NCI-H2029 treated with DMSO at 0.1 percent for 48 hours (cell line): ENCODE data around the gene IL7R.

Experiments
- DNase-seq: peaks from one replicate; lab custom pipeline; 2025; lab: John Stamatoyannopoulos, UW

Gene IL7R, protein sequence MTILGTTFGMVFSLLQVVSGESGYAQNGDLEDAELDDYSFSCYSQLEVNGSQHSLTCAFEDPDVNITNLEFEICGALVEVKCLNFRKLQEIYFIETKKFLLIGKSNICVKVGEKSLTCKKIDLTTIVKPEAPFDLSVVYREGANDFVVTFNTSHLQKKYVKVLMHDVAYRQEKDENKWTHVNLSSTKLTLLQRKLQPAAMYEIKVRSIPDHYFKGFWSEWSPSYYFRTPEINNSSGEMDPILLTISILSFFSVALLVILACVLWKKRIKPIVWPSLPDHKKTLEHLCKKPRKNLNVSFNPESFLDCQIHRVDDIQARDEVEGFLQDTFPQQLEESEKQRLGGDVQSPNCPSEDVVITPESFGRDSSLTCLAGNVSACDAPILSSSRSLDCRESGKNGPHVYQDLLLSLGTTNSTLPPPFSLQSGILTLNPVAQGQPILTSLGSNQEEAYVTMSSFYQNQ

DNA sequence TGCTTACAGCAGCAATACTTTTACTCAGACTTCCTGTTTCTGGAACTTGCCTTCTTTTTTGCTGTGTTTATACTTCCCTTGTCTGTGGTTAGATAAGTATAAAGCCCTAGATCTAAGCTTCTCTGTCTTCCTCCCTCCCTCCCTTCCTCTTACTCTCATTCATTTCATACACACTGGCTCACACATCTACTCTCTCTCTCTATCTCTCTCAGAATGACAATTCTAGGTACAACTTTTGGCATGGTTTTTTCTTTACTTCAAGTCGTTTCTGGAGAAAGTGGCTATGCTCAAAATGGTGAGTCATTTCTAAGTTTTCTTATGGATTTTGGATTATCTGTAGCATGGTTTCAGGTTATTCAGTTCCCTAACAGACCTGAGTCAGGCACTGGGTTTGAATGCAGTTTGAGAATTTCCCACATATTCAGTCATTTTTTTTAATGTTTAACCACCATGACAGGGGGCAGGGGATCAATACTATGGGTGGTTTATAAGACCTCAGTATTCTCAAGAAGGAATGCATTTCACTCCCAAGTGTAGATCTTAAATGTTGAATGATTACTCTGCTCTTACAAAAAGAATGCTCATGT is at the start of gene IL7R:
TSS of gene IL7R (plus strand) at position 127 of the 587 bp plus-strand sequence. CDS start at position 214, 87 bp downstream.
- DNase-seq: no peak

DNA sequence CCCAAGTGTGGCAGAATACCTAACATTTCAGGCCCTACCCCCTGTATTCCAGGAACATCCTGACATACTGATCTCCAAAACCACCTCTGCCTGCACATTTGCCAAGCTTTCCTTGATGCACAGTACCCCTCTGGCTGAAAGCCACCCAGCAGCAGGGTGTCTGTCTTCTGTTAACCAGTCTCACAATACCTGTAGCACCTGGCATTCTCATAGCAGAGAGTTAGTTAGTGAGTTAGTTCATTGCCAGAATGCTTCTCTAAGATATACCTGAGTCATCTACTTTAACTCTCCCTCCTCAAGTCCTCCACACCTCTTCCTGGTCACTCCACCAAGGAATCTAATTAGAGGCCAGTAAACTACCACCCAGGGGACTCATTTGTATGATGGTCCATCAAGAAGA is 46.1 kb upstream of the IL7R start:
- DNase-seq: no peak

DNA sequence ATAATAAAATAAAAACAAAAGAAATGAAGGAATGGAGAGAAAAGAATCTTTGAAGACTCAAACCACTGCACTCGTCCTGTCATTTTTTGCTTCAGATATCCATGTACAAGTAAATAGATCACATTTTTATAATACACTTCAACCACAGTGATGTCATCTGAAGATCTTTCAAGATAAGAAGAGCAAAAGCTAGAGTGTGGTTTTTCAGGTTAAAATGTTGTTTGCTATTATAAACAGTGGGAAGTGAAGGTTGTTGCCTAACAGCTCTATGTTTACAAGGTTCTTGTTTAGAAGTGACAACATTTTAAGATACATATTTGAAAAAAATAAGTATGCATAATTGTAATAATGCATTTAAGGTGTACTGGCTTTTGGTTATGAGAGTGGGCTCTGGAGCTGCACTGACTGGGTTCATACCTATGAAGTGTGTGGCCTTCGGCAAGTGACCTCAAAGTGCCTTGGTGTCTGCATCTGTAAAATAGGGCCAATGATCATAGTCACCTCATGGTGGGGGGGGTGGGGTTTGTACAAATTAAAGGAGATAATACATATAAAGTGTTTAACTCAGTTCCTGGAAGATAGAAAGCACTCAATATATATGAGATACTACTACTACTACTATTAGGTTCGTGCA is 45.5 kb upstream of the IL7R start:
- no peak for DNase-seq

DNA sequence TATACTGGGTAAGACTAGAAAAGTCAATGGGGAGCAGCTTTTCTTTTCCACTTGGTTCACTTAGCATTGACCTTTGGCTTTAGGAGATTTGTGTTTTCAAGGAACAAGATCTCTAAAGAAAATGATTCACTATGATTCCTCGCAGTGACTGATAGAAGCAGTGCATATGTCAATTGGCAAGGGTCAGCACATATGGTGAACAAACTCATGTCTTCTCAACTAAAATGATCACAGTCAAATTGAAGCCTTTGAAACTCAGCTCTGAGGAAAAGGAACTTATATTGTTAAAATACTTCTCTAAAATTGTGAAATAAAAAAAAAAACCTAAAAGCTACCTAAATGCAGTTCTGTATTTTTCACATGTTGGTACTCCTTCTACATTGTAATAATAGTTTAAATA is 43.2 kb upstream of the IL7R start:
- no peak for DNase-seq

DNA sequence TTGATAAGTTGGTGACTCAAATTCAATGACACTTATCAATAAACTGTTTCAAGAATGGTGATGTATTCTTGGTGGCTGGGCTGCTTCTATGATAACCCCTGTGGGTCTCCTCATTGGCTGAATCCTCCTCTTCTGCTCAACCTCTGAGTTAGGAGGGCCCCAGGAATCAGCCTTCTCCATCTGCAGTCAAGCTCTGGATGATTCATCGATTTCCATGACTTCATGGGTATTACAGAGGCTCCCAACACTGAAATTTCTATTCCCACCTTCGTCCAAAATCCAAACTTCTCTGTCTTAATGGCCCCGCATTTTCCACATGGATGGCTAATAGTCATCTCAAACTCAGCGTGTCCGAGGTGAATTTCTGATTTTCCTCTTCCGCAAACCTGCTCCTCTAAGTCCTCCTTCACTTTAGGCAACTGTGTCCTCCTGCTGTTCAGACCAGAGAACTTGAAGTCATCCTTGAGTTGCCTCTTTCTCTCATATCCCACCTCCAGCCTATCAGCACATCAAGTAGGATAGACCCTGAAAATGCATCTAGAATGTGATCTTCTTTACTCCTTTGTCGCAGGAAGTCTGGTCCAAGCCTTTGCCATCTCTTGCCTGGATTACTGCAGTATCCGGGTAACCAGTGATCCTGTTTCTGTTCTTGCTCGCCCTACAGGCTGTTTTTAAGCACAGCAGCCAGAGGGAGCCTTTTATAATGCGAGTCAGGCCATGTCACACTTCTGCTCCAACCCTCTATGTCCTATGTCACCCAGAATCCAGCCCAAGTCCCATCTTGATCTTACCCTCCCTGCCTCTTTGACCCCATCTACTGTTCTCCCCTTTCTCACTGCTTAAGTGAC is 41.4 kb upstream of the IL7R start:
- DNase-seq: peak; percentile 27

DNA sequence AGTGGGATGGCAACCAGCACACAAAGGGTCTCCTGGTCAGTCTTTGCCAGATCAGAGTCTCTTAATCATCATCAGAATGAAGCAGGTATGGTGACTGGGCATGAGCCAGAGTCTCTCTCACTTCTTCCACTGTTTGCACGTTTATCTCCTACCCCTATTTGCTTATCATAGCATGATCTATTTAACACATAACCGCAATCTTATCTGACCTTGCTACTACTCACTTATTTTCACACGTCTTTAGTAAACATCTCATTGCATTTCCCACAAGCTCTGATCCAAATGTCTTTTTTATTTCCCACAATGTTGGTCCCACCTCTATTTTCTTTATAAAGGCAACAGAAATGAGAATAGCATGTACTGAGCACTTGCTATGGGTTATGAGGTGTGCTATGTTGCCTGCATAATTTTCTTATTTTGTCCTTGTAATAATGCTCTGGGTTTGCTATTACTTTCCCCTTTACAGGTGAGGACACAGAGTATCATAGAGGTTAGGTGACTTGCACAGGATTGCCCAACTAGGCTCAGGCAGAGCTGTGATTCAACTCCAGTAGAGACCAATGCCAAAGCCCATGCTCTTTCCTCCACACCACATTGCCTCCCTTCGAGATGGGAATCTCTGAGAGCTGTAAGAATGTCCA is 39.7 kb upstream of the IL7R start:
- no peak for DNase-seq

DNA sequence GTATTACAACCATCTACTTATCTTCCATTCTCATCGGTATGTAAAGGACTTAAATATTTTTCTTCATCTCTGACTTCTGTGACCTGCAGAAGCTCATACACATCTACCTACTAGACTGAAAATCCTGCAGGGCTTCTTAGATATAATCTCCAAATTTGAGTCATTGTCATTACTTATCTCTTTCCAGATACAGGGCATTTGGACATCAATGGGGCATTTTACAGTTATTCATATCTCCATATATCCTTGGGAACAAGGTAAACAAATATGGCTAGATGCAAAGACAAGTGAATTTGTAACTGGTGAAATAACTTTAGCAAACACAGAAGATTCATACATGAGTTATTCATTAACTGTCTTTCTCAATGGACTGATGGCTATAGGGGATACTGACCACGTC is 37.7 kb upstream of the IL7R start:
- DNase-seq: no peak

DNA sequence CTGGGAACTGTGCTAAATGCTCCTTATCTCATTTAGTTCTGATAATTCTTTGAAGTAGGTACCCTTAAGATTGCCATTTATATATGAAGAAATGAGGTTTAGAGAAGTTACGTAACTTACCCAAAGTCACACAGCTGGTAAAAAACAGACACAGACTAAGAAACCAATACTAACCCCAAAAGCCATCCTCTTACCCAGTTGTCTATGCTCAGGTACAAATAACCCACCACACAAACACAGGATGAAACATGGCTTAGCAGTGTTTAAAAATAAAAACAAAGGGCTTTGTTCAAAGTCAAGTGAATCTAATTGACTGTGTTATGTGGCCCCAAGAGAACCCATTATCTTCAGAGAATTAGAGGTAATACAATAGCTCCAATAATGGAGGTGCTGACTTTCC is 37.0 kb upstream of the IL7R start:
- DNase-seq: no peak

DNA sequence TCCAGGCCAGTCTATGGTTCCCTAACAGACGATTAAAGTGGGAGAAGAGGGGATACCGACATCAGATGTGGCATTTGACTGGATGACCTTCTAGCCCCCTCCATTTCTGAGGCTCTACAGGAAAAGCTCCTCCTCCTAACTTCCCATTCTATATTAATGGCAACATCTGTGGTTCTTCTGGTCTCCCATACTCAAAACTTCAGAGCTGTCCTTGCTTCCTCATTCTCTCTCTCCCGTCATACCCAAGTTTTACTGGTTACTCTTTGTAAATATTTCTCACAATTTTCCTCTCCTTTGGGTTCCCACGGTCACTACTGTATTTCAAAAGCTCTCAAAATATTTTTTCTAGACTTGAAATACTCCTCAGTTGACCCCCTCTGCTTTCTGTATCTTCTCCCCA is 36.0 kb upstream of the IL7R start:
- no peak for DNase-seq

DNA sequence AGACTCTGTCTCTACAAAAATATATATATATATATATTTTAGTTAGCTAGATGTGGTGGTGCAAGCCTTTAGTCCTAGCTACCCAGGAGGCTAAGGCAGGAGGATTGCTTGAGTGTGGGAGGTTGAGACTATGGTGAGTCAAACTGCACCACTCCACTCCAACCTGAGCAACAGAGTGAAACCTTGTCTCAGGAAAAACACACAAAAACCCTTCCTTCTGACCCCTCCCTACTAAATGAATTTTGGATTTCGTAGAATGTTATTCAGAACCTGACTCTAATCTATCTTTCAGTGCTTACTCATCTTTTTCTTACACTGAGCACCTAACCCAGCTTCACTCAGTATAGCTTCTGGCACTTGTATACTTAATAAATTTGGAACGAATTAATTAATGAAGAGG is 35.2 kb upstream of the IL7R start:
- no peak for DNase-seq

DNA sequence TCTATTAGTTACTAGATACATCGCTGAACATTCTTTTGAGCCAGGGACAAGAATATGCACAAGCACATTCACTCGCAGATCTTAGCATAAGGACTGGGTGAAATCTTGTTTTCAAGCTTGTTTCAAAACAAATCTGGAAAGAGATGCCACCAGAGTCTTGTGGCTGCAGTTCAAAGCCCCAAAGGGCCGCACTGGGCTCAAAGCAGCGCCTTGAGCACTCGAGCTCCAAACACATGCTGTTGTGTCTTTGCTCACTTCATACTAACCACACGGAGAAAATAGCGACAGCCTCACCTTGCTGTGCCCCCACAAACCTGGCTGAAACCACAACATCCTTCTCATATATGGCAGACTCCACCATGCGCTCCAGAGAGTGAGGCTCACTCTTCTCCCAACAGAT is 34.2 kb upstream of the IL7R start:
- DNase-seq: no peak

DNA sequence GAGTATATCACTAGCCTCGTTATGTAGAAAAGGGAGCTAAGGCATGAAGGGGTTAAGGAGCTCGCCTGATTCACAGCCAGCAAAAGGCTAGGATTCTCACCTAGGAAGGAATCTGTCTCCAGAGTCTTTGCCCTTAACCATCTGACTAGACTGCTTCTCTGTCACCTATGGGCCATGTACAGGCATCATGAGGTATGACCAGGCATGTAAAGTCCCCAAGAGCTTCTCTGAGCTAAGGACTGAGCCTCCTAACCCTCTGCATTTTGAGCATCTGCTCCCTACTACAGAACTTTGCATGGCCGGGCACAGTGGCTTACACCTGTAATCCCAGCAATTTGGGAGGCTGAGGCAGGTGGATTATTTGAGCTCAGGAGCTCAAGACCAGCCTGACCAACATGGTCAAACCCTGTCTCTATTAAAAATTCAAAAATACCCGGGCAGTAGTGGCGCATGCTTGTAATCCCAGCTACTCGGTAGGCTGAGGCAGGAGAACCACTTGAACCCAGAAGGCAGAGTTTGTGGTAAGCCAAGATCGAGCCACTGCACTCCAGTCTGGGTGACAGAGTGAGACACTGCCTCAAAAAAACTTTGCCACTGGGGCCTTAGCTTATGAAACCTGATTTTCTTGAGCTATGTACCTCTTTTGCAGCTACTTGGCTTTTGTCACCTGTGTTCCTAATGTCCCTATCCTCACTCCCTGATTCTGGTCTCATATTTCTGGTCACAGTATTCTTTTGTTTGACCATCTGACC is 33.2 kb upstream of the IL7R start:
- DNase-seq: no peak

DNA sequence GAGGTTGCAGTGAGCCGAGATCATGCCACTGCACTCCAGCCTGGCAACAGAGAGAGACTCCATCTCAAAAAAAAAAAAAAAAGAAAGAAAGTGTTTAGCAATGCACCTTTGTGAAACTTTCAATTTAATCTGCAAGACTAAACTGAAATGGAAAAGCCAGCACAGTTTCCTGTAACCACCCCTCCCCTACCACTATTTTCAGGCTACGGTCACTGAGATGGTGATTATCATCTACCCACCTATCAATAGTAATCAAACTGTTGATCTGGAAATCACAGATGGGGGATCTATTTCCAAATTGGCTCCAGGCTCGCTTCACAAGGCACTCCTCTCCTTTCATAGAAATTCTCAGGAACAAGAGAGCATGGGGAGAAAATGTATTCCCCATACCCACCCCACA is 30.6 kb upstream of the IL7R start:
- no peak for DNase-seq

DNA sequence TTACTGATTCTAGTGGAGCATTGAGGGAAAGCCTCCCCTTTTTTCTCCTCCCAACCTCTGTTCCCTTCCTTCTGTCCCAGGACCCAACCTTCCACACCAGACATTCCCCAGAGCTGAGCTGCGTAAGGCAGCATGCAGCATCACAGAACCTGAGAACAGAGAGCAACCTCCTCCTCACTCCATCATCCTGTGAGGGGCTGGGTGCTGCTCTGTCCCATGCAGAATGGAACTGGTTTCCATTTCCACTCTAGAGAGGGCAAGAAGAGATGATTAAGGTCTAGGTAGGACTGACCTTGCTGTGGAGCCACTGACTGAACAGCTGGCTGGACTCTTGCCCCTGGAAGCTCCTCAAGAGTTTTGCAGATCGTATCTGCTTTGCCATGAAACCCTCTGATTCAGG is 30.1 kb upstream of the IL7R start:
- no peak for DNase-seq

DNA sequence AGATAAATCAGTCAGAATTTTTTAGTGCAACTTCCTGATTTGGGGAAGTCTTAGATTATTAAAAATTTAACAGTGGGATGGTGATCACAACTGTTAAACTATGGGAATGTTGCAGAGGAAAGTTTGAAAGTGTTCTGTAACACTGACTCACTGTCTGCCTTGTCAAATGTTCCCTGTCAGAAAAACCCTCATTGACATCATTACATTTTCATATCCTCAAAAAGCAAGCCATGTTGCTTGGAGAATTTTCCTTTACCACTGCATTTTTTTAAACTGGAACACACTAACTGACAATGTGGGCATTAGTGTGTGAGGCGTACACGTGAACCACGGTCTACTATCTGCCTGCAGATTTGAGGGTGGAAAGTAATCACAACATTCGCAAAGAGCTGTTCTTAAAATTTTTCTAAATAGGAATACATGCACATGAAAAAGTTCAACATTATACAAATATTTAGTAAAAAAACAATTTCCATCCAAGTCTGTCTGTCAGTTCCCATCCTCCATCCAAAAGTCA is 28.6 kb upstream of the IL7R start:
- DNase-seq: no peak

DNA sequence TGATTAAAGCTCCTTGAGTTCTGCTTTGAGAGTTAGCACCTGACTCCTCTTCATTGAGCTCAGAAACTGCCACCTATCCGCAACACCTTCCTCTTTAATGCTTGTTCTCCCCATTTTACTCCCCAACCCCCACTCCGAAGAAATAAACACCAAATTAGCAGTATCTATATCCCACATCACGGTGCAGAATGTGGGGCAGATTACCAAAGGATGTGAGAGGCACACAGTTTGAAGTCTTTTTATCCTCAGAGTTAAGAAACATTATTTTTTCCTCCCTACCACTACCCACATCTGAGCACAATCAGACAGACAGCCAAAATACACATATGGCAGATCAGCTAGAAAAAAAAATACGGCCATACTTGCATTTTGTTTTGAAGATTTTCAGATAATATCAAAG is 26.1 kb upstream of the IL7R start:
- no peak for DNase-seq

DNA sequence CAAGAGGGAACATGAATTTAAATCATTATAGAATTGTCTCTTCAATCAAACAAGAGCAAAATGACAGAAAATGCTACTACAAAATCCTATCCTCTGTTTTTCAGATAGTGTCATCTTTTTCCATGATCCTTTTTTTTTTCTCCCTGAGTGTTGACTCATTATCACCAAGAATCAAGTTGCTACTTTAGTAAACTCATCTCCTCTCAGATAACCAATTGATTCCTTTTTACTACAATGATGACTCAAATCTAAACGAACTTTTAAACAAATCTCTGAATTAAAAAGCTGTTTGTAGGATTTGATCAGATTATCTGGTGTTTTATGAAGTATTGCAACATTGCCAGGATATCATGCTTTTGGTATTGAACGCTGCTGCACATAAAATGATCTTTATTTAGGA is 23.9 kb upstream of the IL7R start:
- no peak for DNase-seq

DNA sequence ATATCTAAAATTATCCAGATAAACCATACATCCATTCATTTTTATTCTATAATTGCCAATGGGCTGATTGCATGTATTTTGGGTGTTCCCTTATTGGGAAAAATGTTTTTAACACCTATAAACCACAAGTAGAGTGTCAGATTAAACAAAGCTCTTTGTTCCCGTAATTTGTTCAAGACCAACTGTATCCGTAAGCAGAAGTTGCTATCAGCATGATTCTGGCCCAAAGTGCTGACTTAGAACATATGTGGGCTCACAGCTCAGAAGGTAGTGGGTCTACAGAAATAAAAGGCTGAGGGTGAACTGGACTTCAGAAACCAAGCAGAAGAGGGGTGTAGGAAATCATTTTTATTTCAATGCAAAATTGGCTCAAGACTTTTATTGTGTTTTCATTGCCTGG is 23.5 kb upstream of the IL7R start:
- no peak for DNase-seq

DNA sequence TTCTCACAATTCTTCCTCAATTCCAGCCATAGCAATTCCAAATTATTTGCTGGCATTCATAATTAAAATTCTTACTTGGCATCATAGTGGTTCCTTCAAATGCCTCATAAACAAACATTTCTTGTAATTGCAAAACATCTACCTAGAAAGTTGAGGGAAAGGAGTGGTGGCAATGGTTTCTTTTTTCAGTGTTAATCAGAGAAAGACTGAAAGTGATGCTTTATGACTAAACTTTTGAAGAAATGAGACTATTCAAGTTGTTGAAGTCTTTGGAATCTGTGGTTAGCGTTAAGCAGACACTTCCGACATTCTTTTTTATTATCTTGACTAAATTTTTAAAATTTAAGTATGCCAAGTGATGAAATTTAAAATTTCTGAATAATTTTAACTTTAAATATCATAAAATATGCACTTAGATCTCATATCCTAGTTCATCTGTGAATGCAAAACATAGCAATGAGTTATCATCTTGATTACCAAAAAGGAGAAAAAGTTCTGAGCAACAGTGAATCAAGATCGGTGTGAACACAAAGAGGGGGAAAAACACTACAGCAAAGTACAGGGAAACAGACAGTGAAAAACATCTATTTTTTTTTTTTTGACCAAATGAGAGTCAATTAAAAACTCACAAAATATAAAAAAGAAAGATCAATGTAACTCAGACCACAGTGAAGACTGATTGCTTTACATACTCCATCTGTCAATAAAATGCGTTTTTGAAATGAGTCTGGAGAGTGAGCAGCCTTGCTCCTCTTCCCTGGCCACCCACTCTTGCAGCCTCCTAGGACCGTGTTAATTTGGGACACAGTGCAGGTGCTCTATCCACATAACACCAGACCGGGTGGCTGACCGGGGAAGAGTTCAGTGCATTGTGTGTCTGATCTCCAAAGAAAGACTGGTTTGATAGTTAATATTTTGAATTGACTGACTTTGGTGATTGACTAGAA is 20.6 kb upstream of the IL7R start:
- no peak for DNase-seq
